DND-41 (cell line): ENCODE data around the gene HLCS.

Experiments
- CTCF ChIP-seq: IDR thresholded peaks from 2 replicates; pipeline ENCODE4 v1.5.1; 2012; ENCODE audit warnings: borderline replicate concordance, low read length, moderate library complexity, mild to moderate bottlenecking; ENCODE audit not compliant: poor library complexity, severe bottlenecking; ENCODE audit errors: extremely low read depth
- EZH2 ChIP-seq: IDR thresholded peaks from 3 replicates; pipeline ENCODE4 v1.6.1; 2012; ENCODE audit warnings: borderline replicate concordance, low read depth, mild to moderate bottlenecking, moderate library complexity, low read length, inconsistent platforms; ENCODE audit not compliant: severe bottlenecking

GRCh38 chr21:36759348-36760083 lies 207.0 kb downstream of the HLCS start:
- TF ChIP-seq CTCF (no peak), EZH2 (no peak)
